HG03565 (cell line): Measurements from ENCODE around the gene ZFYVE26.
"Not testable (repeated sequence)": the region's sequence is repeated elsewhere in the genome, so short reads cannot be mapped to it uniquely, and the experiment has no call there.

ENCODE experiments used
- ATAC-seq: cut with Tn5 transposase; IDR thresholded peaks from one replicate; pipeline ENCODE4 v1.9.1; 2021; ENCODE audit warnings: mild to moderate bottlenecking, moderate library complexity; ENCODE audit not compliant: unreplicated experiment

Gene ZFYVE26

GRCh38 chr14:67816326-67817002 lies at the start of gene ZFYVE26:
Gene ZFYVE26 (minus strand): TSS chr14:67816590. CDS start chr14:67815963, 627 bp downstream.
- peak; percentile 75 for ATAC-seq

GRCh38 chr14:67863223-67863622 lies 46.8 kb upstream of the ZFYVE26 start:
- no peak for ATAC-seq

GRCh38 chr14:67859169-67859749 lies 42.9 kb upstream of the ZFYVE26 start:
- ATAC-seq: no peak

GRCh38 chr14:67857778-67858350 lies 41.5 kb upstream of the ZFYVE26 start:
- ATAC-seq: no peak

GRCh38 chr14:67856827-67857226 lies 40.4 kb upstream of the ZFYVE26 start:
- ATAC-seq: no peak

- ATAC-seq: no peak
These were observed 37.3 kb upstream of the ZFYVE26 start for GRCh38 chr14:67853715-67854114.

GRCh38 chr14:67852926-67853604 lies 36.7 kb upstream of the ZFYVE26 start:
- ATAC-seq: no peak

GRCh38 chr14:67851785-67852410 lies 35.5 kb upstream of the ZFYVE26 start:
- no peak for ATAC-seq

- no peak for ATAC-seq
These were observed 33.9 kb upstream of the ZFYVE26 start for GRCh38 chr14:67850066-67850830.

GRCh38 chr14:67846029-67846610 lies 29.7 kb upstream of the ZFYVE26 start:
- no peak for ATAC-seq

- no peak for ATAC-seq
These were observed 20.7 kb upstream of the ZFYVE26 start for GRCh38 chr14:67837011-67837624.

- no peak for ATAC-seq
These were observed 19.2 kb upstream of the ZFYVE26 start for GRCh38 chr14:67835596-67835995.

GRCh38 chr14:67833403-67833802 lies 17.0 kb upstream of the ZFYVE26 start:
- ATAC-seq: no peak

GRCh38 chr14:67831113-67831512 lies 14.7 kb upstream of the ZFYVE26 start:
- no peak for ATAC-seq

- ATAC-seq: no peak
These were observed 4.7 kb upstream of the ZFYVE26 start for GRCh38 chr14:67821121-67821520.

GRCh38 chr14:67820428-67820971 lies 4.1 kb upstream of the ZFYVE26 start:
- no peak for ATAC-seq

GRCh38 chr14:67819563-67820421 lies 3.4 kb upstream of the ZFYVE26 start, which contains the start of gene RAD51B:
Gene RAD51B (plus strand): TSS chr14:67819779.
- peak; percentile 52 for ATAC-seq

- ATAC-seq: not testable (repeated sequence)
These were observed 2.1 kb upstream of the ZFYVE26 start for GRCh38 chr14:67818476-67818875.
